Suprapubic skin (tissue), 4 donors: ENCODE measurements around the gene ZNF154. TPM values are rescaled to one million over a fixed set of nuclear protein-coding genes. Genes with fewer than 3 reads are reported as not detected.

ENCODE experiments used
- DNase-seq, 2 donors: peaks; one replicate each; pipeline ENCODE4 v3.0.0-alpha.2; 2019; ENCODE audit warnings: low spot score in 2 of 2
- H3K27ac ChIP-seq: fragments of 200-600 bp; sonication (generic); one replicate; pipeline ENCODE4 v1.5.1; 2019
- H3K27me3 ChIP-seq: fragments of 200-600 bp; sonication (generic); one replicate; pipeline ENCODE4 v1.5.1; 2019
- H3K36me3 ChIP-seq: fragments of 200-600 bp; sonication (generic); one replicate; pipeline ENCODE4 v1.5.1; 2019
- H3K4me1 ChIP-seq: fragments of 200-600 bp; sonication (generic); one replicate; pipeline ENCODE4 v1.5.1; 2019
- H3K4me3 ChIP-seq: fragments of 200-600 bp; sonication (generic); one replicate; pipeline ENCODE4 v1.5.1; 2019; ENCODE audit warnings: mild to moderate bottlenecking
- H3K9me3 ChIP-seq: fragments of 200-600 bp; sonication (generic); one replicate; pipeline ENCODE4 v1.5.1; 2019
- CTCF ChIP-seq, 2 donors: fragments of 200-600 bp in 1 of 2; fragments of 450-650 bp in 1 of 2; sonication (generic) in 1 of 2; IDR thresholded peaks; one replicate each; pipeline ENCODE4 v1.5.1; 2016 to 2019; ENCODE audit warnings: antibody characterized with exemption in 2 of 2, mild to moderate bottlenecking in 1 of 2, moderate library complexity in 1 of 2
- EP300 ChIP-seq: sonication (generic); formaldehyde crosslinking; IDR thresholded peaks from one replicate; pipeline ENCODE4 v1.6.1; 2017; ENCODE audit warnings: antibody characterized with exemption
- POLR2A ChIP-seq, 2 donors: fragments of 450-650 bp; IDR thresholded peaks; one replicate each; pipeline ENCODE4 v1.6.1; 2017; ENCODE audit warnings: antibody characterized with exemption in 2 of 2, mild to moderate bottlenecking in 2 of 2, moderate library complexity in 2 of 2
- POLR2AphosphoS5 ChIP-seq, 3 donors: sonication (generic); formaldehyde crosslinking; IDR thresholded peaks; one replicate each; pipeline ENCODE4 v1.6.1; 2017; ENCODE audit warnings: antibody characterized with exemption in 3 of 3
- WGBS: methylation state at CpG from one replicate; pipeline ENCODE4 v1.1.5; 2018; 5-methylcytosine and 5-hydroxymethylcytosine counted together
- total RNA-seq, 4 donors: library from RNA; depleted of rRNA; stranded (reverse); fragments of >200 nt; gene quantifications; one replicate each; pipeline ENCODE4 v1.1.0, GENCODE V29; 2016

The ZNF154 gene
- total RNA-seq, 4 donors from 2014 or later = 0.13 to 1.3 (median 1.3) TPM; not detected in 1

DNA sequence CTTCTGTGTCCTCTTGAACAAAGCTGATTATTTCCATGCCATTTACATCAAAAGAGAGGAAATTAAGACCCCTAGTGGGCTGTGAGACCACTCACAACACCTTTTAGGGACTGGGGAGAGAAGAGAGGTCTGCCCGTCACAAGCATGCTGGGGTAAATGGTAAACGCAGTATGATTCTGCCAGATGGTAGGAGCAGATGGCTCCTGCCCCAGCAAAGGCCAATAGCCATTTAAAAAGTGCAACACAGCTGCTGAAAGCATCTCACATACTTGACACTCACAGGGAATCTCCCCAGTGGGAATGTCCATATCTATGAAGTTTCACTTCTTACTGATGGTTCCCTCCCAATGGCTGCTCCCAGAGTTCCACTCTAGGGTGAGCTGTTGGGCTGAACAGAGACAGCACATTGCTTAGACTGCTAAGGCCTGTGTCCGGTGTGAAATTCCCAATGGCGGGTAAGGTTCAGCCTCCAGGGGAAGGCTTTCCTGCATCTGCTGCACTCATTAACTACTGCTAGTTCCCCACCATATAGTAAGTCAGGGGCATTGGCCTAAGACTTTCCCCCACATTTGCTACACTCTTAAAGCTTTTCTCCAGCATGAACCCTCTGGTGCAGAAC is 11.0 kb upstream of the ZNF154 start:
- Histone ChIP-seq H3K4me3 (no peak overlapping the region), H3K4me1 (no peaks in the 10 kb centered on the region), H3K27ac (no peak overlapping the region), H3K9me3 (peaks cover 68% of the 10 kb centered on the region), H3K27me3 (no peaks in the 10 kb centered on the region), H3K36me3 (peaks cover 34% of the 10 kb centered on the region)
- TF ChIP-seq POLR2A (IDR thresholded peaks at IDR 0.05) (no peak), CTCF (IDR thresholded peaks at IDR 0.05) (no peak), EP300 (no peak), POLR2AphosphoS5 (IDR thresholded peaks at IDR 0.05) (no peak)
- DNase-seq = no peak
- 81% methylated on average over 3 of the region's 4 CpGs for WGBS

- no peaks in the 10 kb centered on the region for H3K4me1 ChIP-seq
- no peaks in the 10 kb centered on the region for H3K27me3 ChIP-seq
- H3K36me3 ChIP-seq = peaks cover 39% of the 10 kb centered on the region
- TF ChIP-seq CTCF (IDR thresholded peaks at IDR 0.05) (no peak), POLR2A (IDR thresholded peaks at IDR 0.05) (no peak), POLR2AphosphoS5 (IDR thresholded peaks at IDR 0.05) (no peak), EP300 (no peak)
- peaks cover 73% of the 10 kb centered on the region for H3K9me3 ChIP-seq
- H3K4me3 ChIP-seq = no peak overlapping the region
- no peak for DNase-seq
- H3K27ac ChIP-seq = no peak overlapping the region
Observed at GRCh38 chr19:57719424-57719823, 10.4 kb upstream of the ZNF154 start.

- Histone ChIP-seq H3K4me1 (no peaks in the 10 kb centered on the region), H3K36me3 (peaks cover 17% of the 10 kb centered on the region), H3K27ac (no peak overlapping the region), H3K4me3 (no peak overlapping the region), H3K9me3 (peaks cover 68% of the 10 kb centered on the region), H3K27me3 (no peaks in the 10 kb centered on the region)
- DNase-seq = no peak
- 73% methylated on average over 1 of the region's 1 CpG for WGBS
- TF ChIP-seq EP300 (no peak), POLR2A (IDR thresholded peaks at IDR 0.05) (no peak), CTCF (IDR thresholded peaks at IDR 0.05) (no peak), POLR2AphosphoS5 (IDR thresholded peaks at IDR 0.05) (no peak)
Observed at GRCh38 chr19:57712222-57712621, 3.2 kb upstream of the ZNF154 start.

- no peak overlapping the region for H3K27ac ChIP-seq
- H3K27me3 ChIP-seq = no peaks in the 10 kb centered on the region
- peaks cover 62% of the 10 kb centered on the region for H3K9me3 ChIP-seq
- WGBS = 70% methylated on average over 15 of the region's 15 CpGs
- no peak for DNase-seq
- H3K4me1 ChIP-seq = no peaks in the 10 kb centered on the region
- no peak for TF ChIP-seq EP300
- no peak for TF ChIP-seq POLR2A (IDR thresholded peaks at IDR 0.05)
- no peak for TF ChIP-seq CTCF (IDR thresholded peaks at IDR 0.05)
- no peak for TF ChIP-seq POLR2AphosphoS5 (IDR thresholded peaks at IDR 0.05)
- H3K4me3 ChIP-seq = no peak overlapping the region
- H3K36me3 ChIP-seq = peaks cover 14% of the 10 kb centered on the region
Observed at GRCh38 chr19:57709616-57710015, 612 bp upstream of the ZNF154 start.

DNA sequence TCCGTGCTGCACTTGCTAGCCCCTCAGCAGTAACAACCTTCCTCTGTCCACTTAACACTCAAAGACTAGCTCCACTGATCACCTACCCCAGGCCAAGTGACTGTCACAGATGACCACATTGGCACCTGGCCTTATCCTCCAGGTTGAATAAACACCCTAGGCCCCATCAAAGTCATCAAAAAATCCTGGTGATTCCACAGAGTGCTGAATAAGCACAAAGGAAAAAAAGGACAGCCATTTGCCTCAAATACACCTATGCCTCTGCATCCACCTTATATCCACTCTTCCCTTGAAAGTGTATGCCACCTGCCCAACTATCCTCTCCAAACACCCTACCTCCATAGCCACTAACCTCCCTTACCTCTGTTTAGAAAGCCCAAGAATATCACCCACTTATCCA is 2.7 kb downstream of the ZNF154 start:
- peaks cover 15% of the 10 kb centered on the region for H3K36me3 ChIP-seq
- H3K9me3 ChIP-seq = peaks cover 41% of the 10 kb centered on the region
- WGBS = 91% methylated on average over 1 of the region's 1 CpG

More for the DNA sequence above, 2.7 kb downstream of the ZNF154 start:
- no peaks in the 10 kb centered on the region for H3K27me3 ChIP-seq
- H3K4me1 ChIP-seq = no peaks in the 10 kb centered on the region
- no peak overlapping the region for H3K4me3 ChIP-seq
- H3K27ac ChIP-seq = no peak overlapping the region
- no peak for TF ChIP-seq POLR2AphosphoS5 (IDR thresholded peaks at IDR 0.05)
- TF ChIP-seq EP300 = no peak
- TF ChIP-seq CTCF (IDR thresholded peaks at IDR 0.05) = no peak
- no peak for TF ChIP-seq POLR2A (IDR thresholded peaks at IDR 0.05)
- DNase-seq = no peak
